Ureter (tissue), 1 donor: ENCODE data around the gene GFRA1. TPM values are rescaled to one million over a fixed set of nuclear protein-coding genes. Genes with fewer than 3 reads are reported as not detected.

Source experiments
- DNase-seq: peaks from one replicate; pipeline ENCODE4 v3.0.0-alpha.2; 2020; ENCODE audit warnings: low spot score
- total RNA-seq: library from RNA; stranded (reverse); gene quantifications from one replicate; pipeline ENCODE4 v1.2.4, GENCODE V29; 2023
- donor health status: DM: yes; HTN: yes; CAD: no.

GFRA1 gene
- total RNA-seq, 1 donor from 2014 or later = 4.1 TPM

- no peak for DNase-seq
These were observed 112.7 kb downstream of the GFRA1 start for GRCh38 chr10:116160271-116160670.

- peak; percentile 0 for DNase-seq
These were observed 113.8 kb downstream of the GFRA1 start for GRCh38 chr10:116159197-116159596.

- peak; percentile 2 for DNase-seq
These were observed 115.0 kb downstream of the GFRA1 start for GRCh38 chr10:116158036-116158435.

GRCh38 chr10:116157485-116157884, 115.5 kb downstream of the GFRA1 start:
- no peak for DNase-seq

- DNase-seq = peak; percentile 0
These were observed 116.2 kb downstream of the GFRA1 start for GRCh38 chr10:116156819-116157218.

- no peak for DNase-seq
These were observed 117.8 kb downstream of the GFRA1 start for GRCh38 chr10:116155191-116155590.

GRCh38 chr10:116154651-116155050, 118.4 kb downstream of the GFRA1 start:
- no peak for DNase-seq

GRCh38 chr10:116151076-116151475, 121.9 kb downstream of the GFRA1 start:
- DNase-seq = no peak

GRCh38 chr10:116150606-116151005, 122.4 kb downstream of the GFRA1 start:
- DNase-seq = no peak

GRCh38 chr10:116147147-116147905, 125.7 kb downstream of the GFRA1 start:
- no peak for DNase-seq

- no peak for DNase-seq
These were observed 126.5 kb downstream of the GFRA1 start for GRCh38 chr10:116146372-116147140.

GRCh38 chr10:116143673-116144222, 129.3 kb downstream of the GFRA1 start:
- DNase-seq = peak; percentile 12

GRCh38 chr10:116141855-116142254, 131.2 kb downstream of the GFRA1 start:
- DNase-seq = no peak

GRCh38 chr10:116141246-116141645, 131.8 kb downstream of the GFRA1 start:
- DNase-seq = peak; percentile 3

- peak; percentile 14 for DNase-seq
These were observed 133.1 kb downstream of the GFRA1 start for GRCh38 chr10:116139886-116140285.

GRCh38 chr10:116138897-116139296, 134.1 kb downstream of the GFRA1 start:
- peak; percentile 4 for DNase-seq

GRCh38 chr10:116136261-116136660, 136.7 kb downstream of the GFRA1 start:
- no peak for DNase-seq

GRCh38 chr10:116134322-116134721, 138.7 kb downstream of the GFRA1 start:
- peak; percentile 8 for DNase-seq

GRCh38 chr10:116133634-116134033, 139.4 kb downstream of the GFRA1 start:
- peak; percentile 9 for DNase-seq

GRCh38 chr10:116132780-116133399, 140.1 kb downstream of the GFRA1 start:
- DNase-seq = peak; percentile 31

GRCh38 chr10:116130006-116130405, 143.0 kb downstream of the GFRA1 start:
- DNase-seq = no peak
